ENCODE measurements around the gene SLC27A2. TPM values are rescaled to one million over a fixed set of nuclear protein-coding genes. Genes with fewer than 3 reads are reported as not detected.
"Not testable (repeated sequence)": the region's sequence is repeated elsewhere in the genome, so short reads cannot be mapped to it uniquely, and the experiment has no call there.

SLC27A2 gene
- total RNA-seq: not detected
- under 1 TPM in 2 of 3 donors, not detected in 1; 0.01 to 0.04 TPM for polyA plus RNA-seq
- long read RNA-seq, donor 1: 0 reads
- long read RNA-seq, donor 2: 0 reads

- ATAC-seq: peak in 3 of 4 donors; percentile 23 to 60 (median 37)
- peak in 1 of 2 donors; percentile 63 for DNase-seq
- H3K36me3 ChIP-seq (ENCODE audit: insufficient read depth in 1 of 2, low read depth in 1 of 2): no peaks in the 10 kb centered on the region
- peaks cover 0 to 32% (median 12%) of the 10 kb centered on the region in 3 donors for H3K27me3 ChIP-seq (ENCODE audit: insufficient read depth in 3 of 3, low read length in 2 of 3)
- peak; percentile 11 for TF ChIP-seq CTCF (IDR thresholded peaks at IDR 0.05)
- H3K4me3 ChIP-seq: peak within 1 kb of the TSS; percentile 67
- 0 to 3% (median 2%) methylated on average over 16 to 17 of the region's 17 CpGs for WGBS, 3 donors
- H3K4me1 ChIP-seq: no peaks in the 10 kb centered on the region
- no peaks in the 10 kb centered on the region for H3K9me3 ChIP-seq
- no peak within 1 kb of the TSS for H3K27ac ChIP-seq
- intact Hi-C loops (cut with DNase I): no loop called here
These were observed at the start of gene SLC27A2 for GRCh38 chr15:50181969-50182218. SLC27A2 (plus strand) TSS chr15:50182196; CDS start chr15:50182428, 232 bp downstream.

GRCh38 chr15:50132251-50132984, 49.6 kb upstream of the SLC27A2 start:
- H3K27me3 ChIP-seq (ENCODE audit: insufficient read depth in 3 of 3, low read length in 2 of 3); H3K9me3 ChIP-seq; H3K36me3 ChIP-seq (ENCODE audit: insufficient read depth in 1 of 2, low read depth in 1 of 2); H3K4me3 ChIP-seq; ATAC-seq; H3K4me1 ChIP-seq; DNase-seq; H3K27ac ChIP-seq; intact Hi-C loops (cut with DNase I): not testable (repeated sequence)
- WGBS, 3 donors: 83 to 97% (median 87%) methylated on average over 3 of the region's 3 CpGs

GRCh38 chr15:50134524-50135024, 47.4 kb upstream of the SLC27A2 start:
- Histone ChIP-seq H3K36me3 (ENCODE audit: insufficient read depth in 1 of 2, low read depth in 1 of 2) (no peaks in the 10 kb centered on the region), H3K27ac (no peak overlapping the region), H3K9me3 (no peaks in the 10 kb centered on the region), H3K4me1 (no peaks in the 10 kb centered on the region), H3K4me3 (no peak overlapping the region), H3K27me3 (ENCODE audit: insufficient read depth in 3 of 3, low read length in 2 of 3) (no peaks in the 10 kb centered on the region)
- DNase-seq (no peak), ATAC-seq (peak in 1 of 4 donors; percentile 75)
- 9 to 27% (median 13%) methylated on average over 2 of the region's 2 CpGs for WGBS, 3 donors
- no peak for TF ChIP-seq CTCF (IDR thresholded peaks at IDR 0.05)
- intact Hi-C loops (cut with DNase I): no loop called here

GRCh38 chr15:50135031-50135551, 46.9 kb upstream of the SLC27A2 start:
- 67 to 83% (median 81%) methylated on average over 5 of the region's 5 CpGs for whole genome bisulfite sequencing, 3 donors
- H3K4me3 ChIP-seq: no peak overlapping the region
- DNase-seq: no peak
- no peak for ATAC-seq
- no peaks in the 10 kb centered on the region for H3K9me3 ChIP-seq
- intact Hi-C loops (cut with DNase I): no loop called here
- no peak overlapping the region for H3K27ac ChIP-seq
- H3K4me1 ChIP-seq: no peaks in the 10 kb centered on the region
- no peaks in the 10 kb centered on the region for H3K36me3 ChIP-seq (ENCODE audit: insufficient read depth in 1 of 2, low read depth in 1 of 2)
- no peak for TF ChIP-seq CTCF (IDR thresholded peaks at IDR 0.05)
- no peaks in the 10 kb centered on the region for H3K27me3 ChIP-seq (ENCODE audit: insufficient read depth in 3 of 3, low read length in 2 of 3)

GRCh38 chr15:50137330-50137761, 44.6 kb upstream of the SLC27A2 start:
- intact Hi-C loops (cut with DNase I): no loop called here
- no peaks in the 10 kb centered on the region for H3K36me3 ChIP-seq (ENCODE audit: insufficient read depth in 1 of 2, low read depth in 1 of 2)
- H3K9me3 ChIP-seq: no peaks in the 10 kb centered on the region
- TF ChIP-seq CTCF (IDR thresholded peaks at IDR 0.05): no peak
- DNase-seq: no peak
- WGBS, 3 donors: 82 to 84% (median 84%) methylated on average over 7 of the region's 7 CpGs
- ATAC-seq: no peak
- H3K27ac ChIP-seq: no peak overlapping the region
- H3K4me1 ChIP-seq: no peaks in the 10 kb centered on the region
- H3K4me3 ChIP-seq: no peak overlapping the region
- no peaks in the 10 kb centered on the region for H3K27me3 ChIP-seq (ENCODE audit: insufficient read depth in 3 of 3, low read length in 2 of 3)
